Effector CD4-positive, alpha-beta T cell (primary cell): ENCODE data around the gene OTX2.

Source experiments
- DNase-seq: peaks from one replicate; pipeline ENCODE4 v3.0.0-alpha.2; 2020

OTX2 gene

DNA sequence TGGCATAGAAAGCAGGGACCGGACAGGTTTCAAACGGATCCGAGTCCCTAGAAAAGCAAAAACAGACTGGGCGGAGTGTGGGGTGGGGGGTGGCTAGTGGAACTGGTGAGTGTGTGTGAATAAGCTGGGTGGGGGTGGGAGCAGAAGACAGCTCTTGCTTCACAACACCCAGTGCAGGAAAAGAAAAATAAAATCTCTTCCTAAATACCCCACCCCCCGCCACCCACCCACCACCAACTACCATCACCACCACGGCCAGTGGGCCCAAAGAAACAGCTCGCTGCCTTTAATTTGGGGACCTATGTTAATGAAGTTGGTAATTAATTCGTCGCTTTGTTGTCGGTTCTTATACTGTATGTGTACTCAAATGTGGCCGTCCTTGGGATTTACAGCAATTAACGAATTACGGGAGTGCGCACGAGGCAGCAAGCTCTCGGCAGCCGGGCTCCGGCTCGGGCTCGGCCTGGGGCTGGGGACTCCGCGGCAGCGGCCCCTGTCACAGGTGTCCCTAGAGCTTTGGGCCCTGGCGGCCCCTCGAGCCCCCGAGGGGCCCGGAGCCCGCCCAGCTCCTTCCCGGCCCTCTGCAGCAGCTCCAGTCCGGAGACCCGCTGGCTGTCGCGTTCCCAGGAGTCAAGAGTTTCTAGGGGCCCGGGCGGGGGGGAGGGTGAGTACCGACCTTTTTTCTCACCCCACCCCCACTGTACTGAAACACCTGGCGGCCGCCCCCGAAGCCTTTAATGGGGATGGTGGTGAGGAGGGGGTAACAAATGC, 1.5 kb upstream of the OTX2 start:
- DNase-seq: no peak

DNA sequence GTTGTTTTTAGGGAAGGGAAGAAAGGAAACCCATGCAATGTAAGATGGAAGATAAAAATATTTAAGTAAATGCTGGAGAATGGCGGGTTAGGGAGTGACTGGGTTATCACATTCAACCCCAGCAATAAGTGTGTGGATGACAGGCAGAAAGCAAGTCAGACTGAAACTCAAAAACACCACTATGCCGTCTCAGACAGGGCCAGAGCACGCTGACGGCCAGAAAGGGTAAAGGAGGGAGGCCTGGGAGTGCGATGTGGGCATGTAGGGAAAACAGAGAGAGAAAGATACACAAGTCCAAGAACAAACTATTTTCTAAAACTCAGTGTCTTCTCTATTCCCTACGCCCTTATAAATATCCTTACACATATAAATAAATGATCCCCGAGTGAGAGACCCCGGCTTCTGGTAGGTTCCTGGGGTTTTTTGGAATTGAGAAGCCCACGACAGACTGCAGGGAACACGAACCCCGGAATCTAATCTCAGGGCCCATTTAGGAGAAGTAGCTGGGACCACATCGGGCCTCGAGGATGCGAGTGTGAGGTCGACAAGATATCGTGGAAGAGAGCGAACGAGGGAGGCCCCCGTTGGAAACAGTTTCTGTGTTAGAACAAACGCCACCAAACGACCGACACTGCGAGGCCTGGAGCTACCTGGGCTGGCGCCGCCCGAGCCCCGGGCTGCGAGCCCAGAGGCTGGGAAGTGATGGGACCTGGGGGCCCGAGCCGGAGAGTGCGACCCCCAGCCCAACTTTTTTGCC, 735 bp upstream of the OTX2 start:
- DNase-seq: no peak

DNA sequence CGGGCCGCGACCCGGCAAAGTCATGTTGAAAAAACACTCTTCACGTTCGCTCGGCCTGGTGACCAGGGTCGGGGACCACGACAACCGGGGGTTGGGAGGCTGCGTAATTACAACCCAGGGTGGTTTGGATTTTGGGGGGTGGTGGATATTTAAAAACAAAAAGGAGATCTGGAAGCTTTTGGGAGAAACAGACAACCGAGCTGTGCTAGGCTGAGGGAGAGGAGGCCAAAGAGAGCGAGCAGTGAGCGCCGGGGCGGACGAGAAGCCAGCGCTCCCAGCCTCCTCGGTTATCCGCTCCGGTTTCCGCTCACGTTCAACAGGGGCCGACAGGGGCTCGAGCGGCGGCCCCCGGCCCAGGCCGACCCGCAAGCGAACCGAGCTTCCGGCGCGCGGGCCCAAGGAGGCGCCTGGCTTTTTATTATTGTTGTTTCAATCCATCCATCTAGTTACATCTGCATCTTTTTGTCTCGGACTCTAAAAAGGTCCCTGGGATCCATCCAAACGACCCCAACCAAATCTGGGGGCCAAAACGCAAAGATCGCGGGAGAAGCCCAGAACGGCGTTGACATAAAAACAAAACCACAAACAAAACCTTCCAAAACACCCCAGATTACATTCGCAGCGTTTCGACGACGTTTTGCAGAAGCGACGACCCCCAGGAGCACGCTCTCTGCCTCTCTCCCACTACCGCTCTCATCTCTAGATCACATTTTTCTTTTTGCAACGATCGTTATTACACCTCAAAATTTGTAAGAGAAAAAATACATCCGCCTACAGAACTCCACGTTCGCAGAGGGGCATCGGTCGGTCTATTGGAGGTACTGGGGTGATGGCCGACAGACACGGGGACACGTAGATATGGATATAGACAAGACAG, 771 bp downstream of the OTX2 start:
- DNase-seq: no peak

DNA sequence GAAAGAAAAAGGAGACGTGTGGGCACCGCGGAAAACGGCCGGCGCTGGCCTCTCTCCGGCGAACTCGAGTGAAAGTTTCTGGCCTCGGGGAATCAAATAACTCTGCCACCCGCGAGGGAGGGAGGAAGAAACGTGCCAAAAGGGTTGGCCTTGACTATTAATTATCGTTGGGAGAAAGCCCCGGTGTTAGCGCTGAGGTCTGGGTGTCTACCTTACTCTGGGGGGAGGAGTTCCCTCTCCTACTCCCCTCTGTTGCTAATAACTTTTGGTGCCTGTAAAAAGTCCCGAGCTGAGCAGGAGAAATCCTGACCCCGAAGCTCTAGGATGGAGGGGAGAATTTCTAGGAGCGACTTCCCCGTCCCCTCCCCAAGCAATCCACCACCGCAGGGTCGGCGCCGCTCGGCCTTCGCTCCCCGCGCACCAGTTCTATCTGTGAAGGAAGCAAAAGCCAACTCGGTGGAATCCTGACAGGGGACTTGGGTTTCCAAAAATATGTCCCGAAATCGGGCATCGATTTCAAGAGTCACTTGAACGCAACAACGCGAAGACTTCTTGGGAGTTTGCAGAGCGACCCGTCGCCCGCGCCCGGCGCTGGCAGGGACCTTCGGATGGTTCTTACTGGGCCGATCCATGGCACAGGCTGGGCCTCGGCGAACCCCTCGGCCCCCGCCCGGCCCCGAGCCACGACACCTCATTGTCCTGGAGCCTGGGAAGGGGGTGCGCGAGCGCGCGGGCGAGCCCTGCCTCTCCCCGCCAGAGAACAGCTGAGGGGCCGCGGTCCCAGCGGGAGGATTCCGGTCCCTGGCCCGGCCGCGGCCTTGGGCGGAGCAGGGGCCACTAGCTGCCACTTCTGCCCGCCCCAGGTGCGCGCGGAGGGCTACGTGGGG, 1.7 kb downstream of the OTX2 start:
- DNase-seq: no peak

DNA sequence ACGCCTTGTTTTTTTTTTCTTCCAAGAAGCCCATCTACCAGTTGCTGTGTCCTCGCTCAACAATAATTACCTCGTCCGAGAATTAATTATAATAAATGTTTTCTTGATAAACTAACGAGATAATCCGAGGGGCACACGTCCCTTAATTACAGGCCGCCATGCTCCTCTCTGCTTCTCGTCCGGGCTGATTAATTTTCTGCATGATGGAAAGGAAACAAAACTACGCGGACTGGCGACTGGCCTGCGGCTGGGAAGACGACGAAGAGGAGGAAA, 2.2 kb downstream of the OTX2 start:
- no peak for DNase-seq

DNA sequence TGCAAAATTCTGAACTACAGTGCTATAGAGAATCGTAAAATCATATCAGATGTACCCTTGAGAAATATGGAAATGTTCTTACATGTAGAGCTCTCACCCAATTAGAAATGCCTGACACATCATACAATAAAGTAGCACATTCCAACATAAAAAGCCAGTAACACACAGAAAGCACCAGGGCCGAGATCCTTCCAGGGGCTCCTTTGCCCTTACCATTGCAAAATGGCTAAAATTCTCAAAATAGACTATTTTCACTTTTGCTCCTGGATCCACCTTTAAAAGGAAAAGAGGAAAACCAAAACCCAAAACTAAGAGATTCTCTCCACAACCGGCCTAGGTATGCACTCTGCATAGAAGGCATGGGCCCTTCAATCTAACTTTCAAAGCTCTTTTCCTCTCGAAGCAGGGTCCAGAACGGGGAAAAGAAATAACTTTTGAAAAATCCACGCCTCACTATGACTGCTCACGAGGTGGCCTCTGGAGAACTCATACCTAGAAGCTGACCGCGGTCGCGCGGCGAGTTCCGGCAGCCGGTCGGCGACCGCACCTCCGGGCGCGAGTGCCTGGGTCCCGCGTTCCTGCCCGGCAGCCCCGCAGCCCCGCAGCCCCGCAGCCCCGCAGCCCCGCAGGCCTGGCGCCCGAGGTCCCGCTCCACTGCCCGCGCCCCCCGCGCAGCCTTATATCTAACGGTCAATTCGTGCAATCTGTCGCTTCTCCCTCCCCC, 2.7 kb downstream of the OTX2 start:
- DNase-seq: no peak

DNA sequence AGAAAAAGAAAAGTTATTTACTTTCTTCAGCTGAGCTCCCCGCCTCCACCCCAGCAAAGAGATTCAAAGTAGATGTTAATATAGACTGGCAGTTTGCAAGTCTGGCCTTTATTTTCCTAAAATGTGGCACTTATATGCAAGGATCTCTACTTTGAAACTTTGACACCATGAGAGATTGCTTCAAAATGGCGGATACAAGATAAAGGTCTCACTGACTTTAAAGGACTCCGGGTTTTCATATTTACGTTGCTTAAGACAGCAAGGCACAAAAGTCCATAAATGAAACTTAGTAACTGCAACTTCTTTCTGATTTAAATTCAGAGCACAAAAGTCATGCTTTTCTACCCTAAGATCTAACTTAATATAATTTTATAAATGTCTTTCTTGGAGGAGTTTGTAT, 3.5 kb downstream of the OTX2 start:
- no peak for DNase-seq

DNA sequence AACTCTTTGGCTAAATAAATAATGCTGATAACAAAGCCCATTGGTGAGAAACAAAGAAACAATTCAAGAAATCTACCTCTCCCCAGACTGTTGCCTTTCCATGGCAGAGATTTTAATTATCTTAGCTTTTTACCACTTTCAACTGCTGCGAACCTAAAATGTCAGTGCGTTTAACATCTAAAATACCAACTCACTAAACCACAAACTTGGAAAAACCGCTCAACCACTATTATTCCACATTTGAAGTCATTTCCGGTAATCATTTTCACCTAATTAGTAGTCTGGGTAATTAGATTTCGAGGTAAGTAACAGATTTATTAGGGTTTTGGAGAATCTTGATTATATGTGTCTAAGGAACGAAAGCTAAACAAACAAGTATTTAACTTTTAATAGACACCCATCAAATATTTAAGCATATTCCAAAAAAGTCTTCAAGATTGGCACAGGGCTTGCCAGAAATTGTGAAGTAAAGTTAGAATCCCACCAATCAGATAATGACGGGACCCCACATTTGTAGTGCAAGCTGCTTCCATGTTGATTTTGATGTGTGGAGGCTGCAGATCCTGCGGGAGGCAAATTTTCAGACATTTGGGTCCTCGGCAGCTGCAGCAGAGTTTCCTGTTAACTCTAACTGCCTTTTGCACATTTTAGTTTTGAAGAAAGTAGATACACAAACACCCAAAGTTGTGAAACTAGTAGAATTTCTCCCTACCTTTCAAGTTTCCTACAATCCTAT, 4.1 kb downstream of the OTX2 start:
- no peak for DNase-seq

DNA sequence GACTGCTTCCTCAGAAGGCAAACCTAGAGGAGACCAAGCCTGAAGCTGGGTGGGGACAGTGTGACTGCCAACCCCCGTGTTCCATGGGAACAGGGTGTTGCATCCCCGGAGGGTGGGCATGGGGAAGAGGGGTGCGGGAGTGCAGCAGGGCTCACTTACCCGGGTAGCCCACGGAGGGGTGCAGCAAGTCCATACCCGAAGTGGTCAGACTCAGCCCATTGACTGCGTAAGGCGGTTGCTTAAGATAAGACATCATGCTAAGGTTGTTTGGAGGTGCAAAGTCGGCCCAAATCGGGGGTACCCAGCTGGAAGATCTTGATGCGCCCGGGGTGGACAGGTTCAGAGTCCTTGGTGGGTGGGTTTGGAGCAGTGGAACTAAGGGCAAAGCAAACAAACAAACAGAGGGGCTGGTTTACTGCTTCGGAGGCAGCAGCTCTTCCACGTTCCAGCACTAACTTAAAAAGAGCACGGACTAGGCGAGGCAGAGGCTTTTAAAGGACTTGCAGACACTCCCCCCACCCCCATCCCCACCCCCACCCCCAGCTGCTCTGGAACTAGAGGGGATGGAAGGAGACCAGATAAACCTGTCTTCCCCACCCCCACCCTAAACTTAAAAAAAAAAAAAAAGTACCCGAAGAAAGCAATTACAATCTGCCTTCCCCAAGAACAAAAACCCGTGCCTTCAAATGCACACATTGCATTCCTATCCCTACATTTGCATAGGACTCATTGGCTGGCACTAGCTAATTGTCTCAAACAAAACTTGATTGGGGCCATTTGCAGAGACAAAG, 4.9 kb downstream of the OTX2 start:
- no peak for DNase-seq

DNA sequence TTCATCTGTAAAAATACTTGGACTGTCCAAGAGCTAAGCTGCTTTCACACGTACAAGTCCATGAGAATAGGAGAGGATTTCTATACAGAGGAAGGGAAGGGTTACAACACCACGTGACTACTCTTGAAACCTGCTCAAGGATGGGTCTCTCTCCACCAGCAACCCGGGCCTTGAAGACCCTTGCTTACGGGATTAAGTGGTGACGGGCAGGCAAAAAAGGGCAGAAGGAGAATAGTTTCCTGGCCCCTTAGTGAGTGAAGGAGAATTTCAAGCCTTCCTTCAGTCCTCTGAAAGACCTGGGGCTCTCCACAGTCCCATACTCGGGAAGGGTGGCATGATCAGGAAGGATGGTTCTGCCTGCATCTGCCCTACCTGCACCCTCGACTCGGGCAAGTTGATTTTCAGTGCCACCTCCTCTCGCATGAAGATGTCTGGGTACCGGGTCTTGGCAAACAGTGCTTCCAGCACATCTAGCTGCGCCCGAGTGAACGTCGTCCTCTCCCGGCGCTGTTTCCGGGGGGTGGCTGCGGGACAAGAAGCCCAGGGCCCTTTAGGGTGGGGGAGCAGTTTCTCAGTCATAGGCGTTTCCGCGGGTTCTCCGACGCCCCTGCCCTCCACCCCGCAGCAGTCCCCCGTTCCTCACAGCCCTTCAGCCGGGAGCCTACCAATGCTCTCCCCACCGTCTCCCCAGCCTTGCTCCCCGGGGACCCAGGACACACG, 6.3 kb downstream of the OTX2 start:
- DNase-seq: no peak

DNA sequence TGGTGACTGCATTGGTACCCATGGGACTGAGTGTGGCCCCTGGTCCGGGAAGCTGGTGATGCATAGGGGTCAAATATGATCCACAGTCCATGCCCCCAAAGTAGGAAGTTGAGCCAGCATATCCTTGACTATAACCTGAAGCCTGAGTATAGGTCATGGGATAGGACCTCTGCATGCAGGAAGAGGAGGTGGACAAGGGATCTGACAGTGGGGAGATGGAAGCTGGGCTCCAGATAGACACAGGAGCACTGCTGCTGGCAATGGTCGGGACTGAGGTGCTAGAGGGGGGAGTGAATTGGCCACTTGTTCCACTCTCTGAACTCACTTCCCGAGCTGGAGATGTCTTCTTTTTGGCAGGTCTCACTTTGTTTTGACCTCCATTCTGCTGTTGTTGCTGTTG, 8.4 kb downstream of the OTX2 start:
- no peak for DNase-seq

DNA sequence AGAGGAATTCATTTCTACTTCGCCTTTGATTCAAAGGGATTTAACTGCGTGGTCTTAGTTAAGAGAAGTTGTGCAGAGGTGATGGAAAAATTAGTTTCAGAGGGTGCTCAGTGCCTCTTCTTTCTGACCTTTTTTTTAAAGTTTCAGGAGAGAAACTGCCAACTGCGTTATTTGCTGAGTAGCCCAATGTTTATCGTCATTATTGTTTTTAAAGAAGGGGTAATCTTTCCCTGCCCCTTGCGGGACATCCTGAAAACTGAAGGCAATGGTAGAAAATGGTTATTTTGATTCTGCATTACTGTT, 11.0 kb downstream of the OTX2 start:
- DNase-seq: no peak

DNA sequence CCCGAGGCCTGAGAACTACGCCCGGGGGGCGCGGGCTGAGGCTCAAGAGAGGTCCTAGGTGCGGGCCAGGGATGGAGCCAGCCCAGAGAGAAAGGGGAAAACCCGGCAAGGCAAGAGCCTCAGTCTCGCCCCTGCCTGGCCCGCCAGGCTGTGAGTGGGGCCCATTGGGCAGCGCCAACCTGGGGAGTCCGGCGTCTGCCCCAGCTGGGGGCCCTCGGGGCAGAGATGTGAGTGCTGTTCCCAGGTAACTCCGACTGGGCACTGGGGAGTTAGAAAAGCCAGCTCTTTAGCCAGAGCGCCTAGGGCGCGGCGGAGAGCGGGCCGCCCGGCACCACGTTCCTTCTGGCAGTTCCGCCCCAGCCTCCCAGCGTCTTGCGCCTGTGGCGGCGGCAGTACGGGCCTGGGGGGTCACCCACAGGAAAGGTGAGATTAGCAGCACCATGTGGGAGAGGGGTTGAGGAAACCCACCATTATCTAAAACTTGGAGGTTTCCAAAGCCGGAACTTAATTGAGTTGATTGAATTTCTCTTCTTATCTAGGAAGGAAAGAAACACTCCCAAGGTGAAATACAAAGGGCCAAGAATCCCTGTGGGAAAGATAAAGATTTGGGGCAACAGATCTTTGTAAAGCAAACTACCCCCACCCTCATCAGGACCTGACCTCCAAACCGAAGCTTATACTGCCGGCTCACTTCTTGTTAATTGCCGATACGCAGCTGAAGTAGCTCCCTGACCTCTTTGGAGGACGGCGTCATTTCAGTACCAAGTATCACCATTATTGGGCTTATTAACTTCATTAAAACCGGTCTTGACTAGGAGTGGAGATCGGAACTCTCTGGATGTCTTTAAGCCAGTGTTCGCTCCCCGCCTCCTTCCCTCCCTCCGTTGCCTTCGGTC, 11.6 kb downstream of the OTX2 start:
- no peak for DNase-seq

DNA sequence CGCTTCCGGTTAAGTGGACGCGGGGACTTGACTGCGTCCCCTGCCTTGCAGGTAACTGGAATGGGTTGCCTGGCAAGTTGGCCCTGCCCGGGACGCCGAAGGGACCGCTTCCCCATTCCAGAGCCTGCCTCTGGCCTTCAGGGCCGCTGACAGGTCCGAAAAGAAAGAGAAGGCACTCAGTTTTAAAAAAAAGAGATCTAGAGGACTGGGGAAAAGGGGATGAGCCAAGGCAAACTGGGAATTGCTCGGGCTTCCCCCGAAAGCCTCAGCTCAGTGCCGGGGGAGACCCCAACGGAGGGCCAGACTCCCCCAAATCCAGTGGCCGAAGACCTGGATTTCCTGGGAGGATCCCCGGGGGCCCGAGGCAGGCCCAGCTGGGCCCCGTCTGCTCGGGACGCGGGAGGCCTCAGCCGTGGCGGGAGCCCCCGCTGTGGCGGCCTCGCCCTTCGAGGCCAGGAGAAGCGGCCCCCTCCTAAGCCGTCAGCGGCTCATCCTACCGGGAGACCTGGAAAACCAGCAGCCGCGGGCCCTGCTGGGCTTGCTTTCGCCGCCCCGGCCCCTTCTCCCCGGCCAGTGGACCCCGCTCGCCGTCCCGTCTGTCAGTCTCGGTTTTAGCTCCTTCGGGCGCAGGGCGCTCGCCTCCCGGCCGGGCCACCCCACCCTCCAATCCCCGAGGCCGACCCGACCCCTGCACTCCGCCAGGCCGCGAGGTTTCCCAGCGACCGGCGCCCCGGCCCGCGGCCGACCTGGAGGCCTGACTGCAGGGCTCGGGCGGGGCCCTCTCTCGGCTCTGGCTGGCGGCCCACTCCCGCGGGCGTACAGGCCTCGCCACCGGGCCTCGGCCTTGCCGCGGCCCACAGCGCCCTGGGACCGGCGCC, 12.5 kb downstream of the OTX2 start:
- no peak for DNase-seq

DNA sequence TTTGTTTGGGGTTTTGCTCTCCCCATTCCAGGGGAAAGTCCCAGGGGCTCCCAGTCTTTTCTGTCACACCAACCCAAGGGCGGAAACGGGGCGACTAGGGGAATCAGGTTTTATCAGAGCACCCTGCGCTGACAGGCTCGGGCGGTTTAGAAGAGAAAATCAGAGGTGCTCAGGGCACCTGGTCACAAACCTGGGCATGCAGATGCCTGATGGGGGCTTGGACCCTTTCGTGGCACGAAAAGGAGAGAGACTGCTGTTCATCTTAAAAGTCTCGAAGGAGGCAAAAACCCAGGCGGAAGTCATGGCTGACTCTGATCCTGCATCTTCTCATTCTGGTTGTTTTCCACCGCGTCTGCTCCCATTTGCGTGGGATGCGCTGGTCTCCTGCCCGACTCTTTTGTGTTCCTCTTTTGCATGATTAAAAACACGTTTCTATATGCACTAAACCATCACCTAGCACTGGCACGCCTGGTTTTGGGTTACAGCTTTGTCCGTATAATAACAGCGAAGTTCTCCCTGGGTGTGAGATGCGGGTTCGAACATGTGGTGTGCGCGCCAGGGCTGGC, 13.2 kb downstream of the OTX2 start:
- DNase-seq: no peak

DNA sequence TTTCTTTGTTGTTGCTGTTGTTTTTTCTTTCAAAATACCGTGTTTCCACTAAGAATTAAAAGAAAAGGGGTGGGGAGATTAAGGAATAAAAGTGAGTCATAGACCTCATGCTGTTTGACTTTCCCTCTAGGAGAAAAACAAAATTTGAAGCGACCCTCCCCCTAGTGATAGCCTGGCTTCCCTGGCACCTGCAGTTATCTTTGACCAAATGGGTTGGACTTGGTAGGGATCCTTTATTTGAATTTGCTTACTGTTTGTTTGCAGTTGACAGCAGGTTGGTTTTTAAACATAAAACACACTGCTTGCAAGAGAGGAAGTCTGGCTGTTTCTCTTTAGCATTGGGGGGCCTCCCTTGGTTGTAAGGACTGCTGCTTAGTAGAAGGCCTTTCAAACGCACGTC, 14.0 kb downstream of the OTX2 start:
- no peak for DNase-seq

DNA sequence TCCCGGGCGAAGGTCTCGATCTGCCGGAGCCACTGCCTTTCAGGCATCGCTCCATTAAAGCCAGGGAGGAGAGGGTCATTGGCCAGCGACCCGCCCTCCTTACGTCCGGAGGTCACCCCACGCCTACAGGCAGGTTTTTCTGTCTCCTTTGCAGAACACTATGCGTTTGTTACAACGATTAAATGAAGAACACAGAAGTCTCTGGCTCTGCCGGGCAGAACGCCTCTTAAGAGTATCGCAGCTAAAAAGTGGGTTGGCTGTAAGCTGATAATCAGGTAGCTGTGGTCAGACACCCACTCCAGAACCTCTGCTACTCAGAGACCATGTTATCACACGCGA, 15.0 kb downstream of the OTX2 start:
- no peak for DNase-seq
